Measurements from ENCODE around the gene SAMD4A. TPM values are rescaled to one million over a fixed set of nuclear protein-coding genes. Genes with fewer than 3 reads are reported as not detected.

SAMD4A gene
- total RNA-seq, 1 experiment from 2014 or later: 9.6 TPM

- no peak for TF ChIP-seq CTCF (conservative IDR thresholded peaks at IDR 0.05)
- Histone ChIP-seq H4K8ac (replicated peaks; ENCODE audit: insufficient read length, low read depth, low read length) (no peak overlapping the region), H4K91ac (ENCODE audit: insufficient read length, low read depth, low read length) (no peak overlapping the region), H3K79me2 (ENCODE audit: insufficient read depth, low read length) (no peaks in the 10 kb centered on the region), H3K9me3 (ENCODE audit: control insufficient read depth, low read depth, low read length) (no peaks in the 10 kb centered on the region), H3K56ac (ENCODE audit: insufficient read length, low read depth, low read length) (no peak overlapping the region), H4K5ac (ENCODE audit: insufficient read length, low read depth, low read length) (peak overlapping the region; percentile 72), H2BK5ac (ENCODE audit: insufficient read length, low read length) (no peak overlapping the region), H3K27me3 (ENCODE audit: insufficient read depth, low read length) (no peaks in the 10 kb centered on the region), H3K4me1 (ENCODE audit: insufficient read depth, low read length) (no peaks in the 10 kb centered on the region; the same call in 1 of the 2 replicates), H2BK20ac (ENCODE audit: low read depth, low read length, poor library complexity, severe bottlenecking) (no peak overlapping the region), H3K4ac (ENCODE audit: low read depth, low read length) (no peak overlapping the region), H2BK12ac (ENCODE audit: insufficient read length, low read depth, low read length) (no peak overlapping the region), H3K23me2 (ENCODE audit: insufficient read length, low read depth, low read length, poor library complexity, severe bottlenecking) (no peaks in the 10 kb centered on the region), H3K27ac (ENCODE audit: insufficient read length, low read depth, low read length) (peak overlapping the region; percentile 52), H4K20me1 (ENCODE audit: control insufficient read depth, insufficient read depth, insufficient read length) (no peaks in the 10 kb centered on the region), H3K14ac (ENCODE audit: insufficient read depth, low read length) (no peak overlapping the region), H2BK15ac (ENCODE audit: low read depth, low read length) (no peak overlapping the region), H2AK5ac (ENCODE audit: insufficient read length, low read length) (no peak overlapping the region), H3K4me2 (ENCODE audit: insufficient read depth, insufficient read length, low read length) (no peak overlapping the region), H2AFZ (ENCODE audit: low read length) (no peak overlapping the region), H3K23ac (ENCODE audit: insufficient read length, low read depth, low read length) (no peak overlapping the region), H3K18ac (ENCODE audit: insufficient read length, low read depth, low read length) (no peak overlapping the region), H2BK120ac (ENCODE audit: low read depth, low read length, poor library complexity, severe bottlenecking) (no peak overlapping the region), H3K9ac (ENCODE audit: extremely low read depth, insufficient read length, low read length) (no peak overlapping the region), H3T11ph (ENCODE audit: low read length) (no peak overlapping the region), H3K79me1 (ENCODE audit: insufficient read depth, low read depth, low read length, poor library complexity, severe bottlenecking) (no peaks in the 10 kb centered on the region)
- H3K27me3 Mint-ChIP-seq (ENCODE audit: low read depth): no peaks in the 10 kb centered on the region
- H3K36me3 Mint-ChIP-seq (ENCODE audit: insufficient read depth in 1 of 3, low read depth in 3 of 3): peaks cover 0 to 12% (median 0%) of the 10 kb centered on the region in 3 experiments; a peak in 4 of 7 replicates
- H3K4me1 Mint-ChIP-seq: peaks cover 9 to 15% of the 10 kb centered on the region in 2 experiments
- no CpG with 5 or more reads among the region's 3 CpGs for WGBS (ENCODE audit: extremely low coverage, insufficient read length, low lambda C conversion rate)
- no peaks in the 10 kb centered on the region for H3K9me3 Mint-ChIP-seq
- no peak overlapping the region for H3K4me3 Mint-ChIP-seq
- H3K27ac Mint-ChIP-seq: peak overlapping the region; percentile 65 to 94 (median 80); a peak in 6 of 7 replicates
- DNase-seq: no peak
These were observed 34.6 kb upstream of the SAMD4A start for GRCh38 chr14:54532111-54533012.
